Stomach smooth muscle (tissue), 2 donors: ENCODE measurements around the gene STXBP5.
"Not testable (repeated sequence)": the region's sequence is repeated elsewhere in the genome, so short reads cannot be mapped to it uniquely, and the experiment has no call there.

Experiments
- H3K27ac ChIP-seq: one replicate; pipeline ENCODE4 v1.7.0; 2013; ENCODE audit warnings: mild to moderate bottlenecking, low read length, inconsistent platforms
- H3K27me3 ChIP-seq, 2 donors: one replicate each; pipeline ENCODE4 v1.7.0; 2013; ENCODE audit warnings: low read length in 2 of 2; ENCODE audit not compliant: insufficient read depth in 2 of 2, control insufficient read depth in 1 of 2
- H3K36me3 ChIP-seq, 2 donors: one replicate each; pipeline ENCODE4 v1.7.0; 2013; ENCODE audit warnings: low read length in 2 of 2; ENCODE audit not compliant: control insufficient read depth in 2 of 2, insufficient read depth in 2 of 2
- H3K4me1 ChIP-seq: one replicate; pipeline ENCODE4 v1.7.0; 2013; ENCODE audit warnings: low read length; ENCODE audit not compliant: control insufficient read depth, insufficient read depth
- H3K4me3 ChIP-seq, 2 donors: one replicate each; pipeline ENCODE4 v1.7.0; 2013; ENCODE audit warnings: low read length in 2 of 2
- H3K9ac ChIP-seq, 2 donors: one replicate each; pipeline ENCODE4 v1.7.0; 2013; ENCODE audit warnings: low read length in 2 of 2, mild to moderate bottlenecking in 1 of 2
- H3K9me3 ChIP-seq, 2 donors: one replicate each; pipeline ENCODE4 v1.7.0; 2013; ENCODE audit warnings: low read length in 2 of 2; ENCODE audit not compliant: control insufficient read depth in 2 of 2
- donor health status: healthy.
- donor health status: Pancreatic carcinoma.

STXBP5 gene

DNA sequence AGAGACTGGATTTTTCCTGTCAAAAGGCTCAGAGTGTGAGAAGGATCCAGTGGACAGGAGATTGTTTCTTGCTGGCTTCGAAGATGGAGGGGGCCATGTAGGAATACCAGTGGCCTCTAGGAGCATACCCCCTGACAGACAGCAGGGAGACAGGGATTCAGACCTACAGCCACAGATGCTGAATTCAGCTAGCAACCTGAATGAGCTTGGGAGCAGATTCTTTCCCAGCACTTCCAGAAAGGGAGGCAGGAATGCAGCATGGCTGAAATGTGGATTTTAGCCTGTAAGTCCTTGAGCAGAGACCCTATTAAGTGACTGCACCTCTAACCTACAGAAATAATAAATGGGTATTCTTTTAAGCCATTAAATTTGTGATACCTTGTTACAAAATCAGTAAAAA lies 44.6 kb downstream of the STXBP5 start:
- no peaks in the 10 kb centered on the region for H3K27me3 ChIP-seq
- H3K4me1 ChIP-seq: no peaks in the 10 kb centered on the region

DNA sequence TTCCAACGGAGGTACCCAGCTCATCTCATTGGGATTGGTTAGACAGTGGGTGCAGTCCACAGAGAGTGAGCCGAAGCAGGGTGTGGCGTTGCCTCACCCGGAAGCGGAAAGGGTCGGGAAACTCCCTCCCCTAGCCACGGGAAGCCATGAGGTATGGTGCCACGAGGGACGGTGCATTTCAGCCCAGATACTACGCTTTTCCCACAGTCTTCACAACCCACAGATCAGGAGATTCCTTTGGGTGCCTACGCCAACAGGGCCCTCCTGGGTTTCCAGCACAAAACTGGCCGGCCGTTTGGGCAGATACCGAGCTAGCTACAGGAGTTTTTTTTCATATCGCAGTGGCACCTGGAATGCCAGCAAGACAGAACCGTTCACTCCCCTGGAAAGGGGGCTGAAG lies 46.9 kb downstream of the STXBP5 start:
- H3K9me3 ChIP-seq: no peaks in the 10 kb centered on the region
- H3K9ac ChIP-seq: no peak overlapping the region
- no peaks in the 10 kb centered on the region for H3K27me3 ChIP-seq
- peaks cover 2 to 3% of the 10 kb centered on the region in 2 donors for H3K36me3 ChIP-seq
- H3K27ac ChIP-seq: no peak overlapping the region
- H3K4me1 ChIP-seq: no peaks in the 10 kb centered on the region
- H3K4me3 ChIP-seq: no peak overlapping the region

More for the DNA sequence above, 44.6 kb downstream of the STXBP5 start:
- Histone ChIP-seq H3K27ac (no peak overlapping the region), H3K4me3 (no peak overlapping the region), H3K36me3 (peaks cover 2 to 3% of the 10 kb centered on the region in 2 donors), H3K9ac (no peak overlapping the region), H3K9me3 (no peaks in the 10 kb centered on the region)

DNA sequence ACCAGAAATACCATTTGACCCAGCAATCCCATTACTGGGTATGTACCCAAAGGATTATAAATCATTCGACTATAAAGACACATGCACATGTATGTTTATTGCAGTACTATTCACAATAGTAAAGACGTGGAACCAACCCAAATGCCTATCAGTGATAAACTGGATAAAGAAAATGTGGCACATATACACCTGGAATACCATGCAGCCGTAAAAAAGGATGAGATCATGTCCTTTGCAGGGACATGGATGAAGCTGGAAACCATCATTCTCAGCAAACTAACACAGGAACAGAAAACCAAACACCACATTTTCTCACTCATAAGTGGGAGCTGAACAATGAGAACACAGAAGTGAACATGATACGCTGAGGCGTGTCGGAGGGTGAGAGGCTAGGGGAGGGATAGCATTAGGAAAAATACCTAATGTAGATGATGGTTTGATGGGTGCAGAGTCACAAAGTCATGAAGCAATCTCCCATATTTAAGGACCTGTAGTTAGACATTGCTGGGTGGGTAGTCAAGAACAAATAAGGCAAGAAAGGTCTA lies 50.8 kb downstream of the STXBP5 start:
- H3K4me3 ChIP-seq, H3K27ac ChIP-seq, H3K4me1 ChIP-seq: not testable (repeated sequence)

DNA sequence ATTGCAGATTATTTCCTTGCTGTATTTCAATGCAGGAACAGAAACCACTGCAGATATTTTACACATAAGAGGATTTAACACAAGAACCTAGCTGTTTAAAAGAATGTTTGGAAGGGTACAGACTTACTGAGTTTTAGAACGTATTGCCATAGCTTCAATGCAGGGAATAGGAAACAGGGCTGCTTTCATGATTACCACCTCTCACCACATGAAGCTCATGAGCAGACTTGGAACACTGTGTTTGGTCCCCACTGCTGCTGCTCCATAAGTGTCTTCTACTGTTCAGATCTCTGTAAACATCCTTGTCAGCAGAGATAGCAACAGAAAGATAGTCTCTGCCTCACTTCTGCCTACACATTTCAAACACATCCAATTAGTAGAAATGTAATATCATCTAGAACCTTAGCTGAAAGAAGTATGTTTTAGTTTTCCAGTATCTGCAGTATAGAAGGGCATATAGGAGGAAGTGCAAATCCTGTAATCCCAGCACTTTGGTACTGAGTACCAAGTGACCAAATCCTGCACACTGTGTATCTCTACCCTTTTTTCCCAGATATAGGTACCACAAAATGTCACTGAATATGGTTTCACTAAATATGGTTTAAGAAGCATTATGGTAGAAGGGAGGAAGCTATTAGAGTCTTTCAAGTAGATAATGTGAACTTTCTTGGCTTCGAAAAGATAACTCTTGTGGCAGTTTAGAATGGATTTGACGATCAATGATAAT lies 51.9 kb downstream of the STXBP5 start:
- Histone ChIP-seq H3K9ac (no peak overlapping the region), H3K27ac (no peak overlapping the region), H3K9me3 (no peaks in the 10 kb centered on the region), H3K27me3 (no peaks in the 10 kb centered on the region), H3K4me1 (no peaks in the 10 kb centered on the region), H3K36me3 (peaks cover 0 to under 1% of the 10 kb centered on the region in 2 donors), H3K4me3 (no peak overlapping the region)

More for the DNA sequence above, 50.8 kb downstream of the STXBP5 start:
- H3K36me3 ChIP-seq, H3K9ac ChIP-seq, H3K27me3 ChIP-seq, H3K9me3 ChIP-seq: not testable (repeated sequence)

DNA sequence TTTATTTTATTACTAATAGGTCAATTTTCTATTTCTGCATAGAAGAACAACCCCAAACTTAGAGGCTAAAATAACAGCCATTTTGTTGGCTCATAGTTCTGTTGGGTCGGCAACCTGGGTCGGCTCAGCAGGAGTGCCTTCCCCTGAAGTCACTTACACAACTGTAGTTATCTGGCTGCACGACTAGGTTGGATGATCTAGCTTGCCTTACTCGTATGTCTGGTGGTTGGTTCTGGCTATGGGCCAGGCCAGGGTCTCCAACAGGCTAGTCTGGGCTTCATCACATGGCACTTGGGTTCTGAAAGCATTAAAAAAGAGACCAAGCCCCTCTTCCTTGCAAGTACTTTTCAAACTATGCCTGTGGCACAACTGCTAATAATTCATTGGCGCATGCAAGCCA lies 53.5 kb downstream of the STXBP5 start:
- H3K27me3 ChIP-seq: no peaks in the 10 kb centered on the region
- H3K4me1 ChIP-seq: no peaks in the 10 kb centered on the region
- no peak overlapping the region for H3K9ac ChIP-seq
- no peak overlapping the region for H3K4me3 ChIP-seq
- no peaks in the 10 kb centered on the region for H3K9me3 ChIP-seq
- no peaks in the 10 kb centered on the region for H3K36me3 ChIP-seq
- no peak overlapping the region for H3K27ac ChIP-seq

DNA sequence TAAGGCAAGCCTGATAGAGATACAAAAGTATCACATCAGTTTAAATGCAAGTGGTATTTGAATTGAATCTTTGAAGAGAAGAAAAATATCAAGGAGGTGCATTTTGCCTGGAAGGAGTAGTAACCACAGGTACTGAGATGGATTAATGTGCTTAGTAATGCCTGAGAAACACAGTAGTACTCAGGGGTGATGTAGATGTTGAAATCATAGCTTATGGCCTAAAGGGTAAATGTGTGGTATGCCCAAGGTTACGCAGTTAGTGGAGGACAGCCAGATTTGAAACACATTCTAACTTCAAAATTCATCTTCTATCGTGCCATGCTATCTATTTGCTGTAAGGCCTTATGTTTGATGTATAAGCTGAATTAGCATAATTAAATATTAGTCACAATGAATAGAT lies 55.9 kb downstream of the STXBP5 start:
- no peak overlapping the region for H3K27ac ChIP-seq
- no peaks in the 10 kb centered on the region for H3K27me3 ChIP-seq
- no peaks in the 10 kb centered on the region for H3K36me3 ChIP-seq
- no peaks in the 10 kb centered on the region for H3K9me3 ChIP-seq
- H3K4me3 ChIP-seq: no peak overlapping the region
- no peaks in the 10 kb centered on the region for H3K4me1 ChIP-seq
- H3K9ac ChIP-seq: no peak overlapping the region

DNA sequence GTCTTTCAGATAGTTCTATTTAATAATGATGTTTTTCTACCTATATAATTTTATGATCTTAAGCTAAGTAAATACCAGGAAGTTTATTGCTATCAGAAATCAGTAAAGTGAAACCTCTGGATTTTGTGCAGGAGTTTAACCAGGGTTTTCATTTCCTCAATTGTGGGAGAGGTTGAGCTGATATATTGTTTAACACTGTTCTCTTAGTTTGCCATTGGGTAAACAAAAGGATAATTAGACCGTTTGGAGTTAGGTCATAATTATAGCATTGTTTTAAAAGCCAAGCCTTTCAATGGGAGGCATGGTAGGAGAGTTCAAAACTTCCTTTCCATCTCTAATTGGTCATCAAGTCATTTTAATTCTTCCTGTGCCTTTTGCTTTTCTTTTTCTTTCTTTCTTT lies 58.7 kb downstream of the STXBP5 start:
- Histone ChIP-seq H3K4me1 (no peaks in the 10 kb centered on the region), H3K27ac (no peak overlapping the region), H3K9me3 (no peaks in the 10 kb centered on the region), H3K27me3 (no peaks in the 10 kb centered on the region), H3K4me3 (no peak overlapping the region), H3K36me3 (peaks cover 0 to 3% of the 10 kb centered on the region in 2 donors), H3K9ac (no peak overlapping the region)

DNA sequence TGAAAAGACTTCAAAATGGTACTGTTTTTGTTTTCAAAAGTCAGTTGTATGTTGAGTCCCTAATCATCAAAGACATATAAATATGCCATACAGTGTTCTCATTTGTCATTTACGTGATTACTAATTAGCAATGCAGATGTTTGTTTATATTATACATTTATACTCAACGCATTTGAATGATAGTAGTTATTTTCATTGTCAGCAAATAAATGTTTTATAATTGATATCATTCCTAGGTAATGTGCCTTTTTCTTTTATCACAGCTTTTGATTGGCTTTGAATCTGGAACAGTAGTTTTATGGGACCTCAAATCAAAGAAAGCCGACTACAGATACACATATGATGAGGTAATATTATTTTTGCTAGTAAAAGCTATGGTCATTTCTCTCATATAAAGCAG lies 62.6 kb downstream of the STXBP5 start:
- H3K36me3 ChIP-seq: peaks cover 0 to 3% of the 10 kb centered on the region in 2 donors
- no peaks in the 10 kb centered on the region for H3K9me3 ChIP-seq
- H3K27me3 ChIP-seq: no peaks in the 10 kb centered on the region
- no peak overlapping the region for H3K9ac ChIP-seq
- no peaks in the 10 kb centered on the region for H3K4me1 ChIP-seq
- H3K27ac ChIP-seq: no peak overlapping the region
- no peak overlapping the region for H3K4me3 ChIP-seq

DNA sequence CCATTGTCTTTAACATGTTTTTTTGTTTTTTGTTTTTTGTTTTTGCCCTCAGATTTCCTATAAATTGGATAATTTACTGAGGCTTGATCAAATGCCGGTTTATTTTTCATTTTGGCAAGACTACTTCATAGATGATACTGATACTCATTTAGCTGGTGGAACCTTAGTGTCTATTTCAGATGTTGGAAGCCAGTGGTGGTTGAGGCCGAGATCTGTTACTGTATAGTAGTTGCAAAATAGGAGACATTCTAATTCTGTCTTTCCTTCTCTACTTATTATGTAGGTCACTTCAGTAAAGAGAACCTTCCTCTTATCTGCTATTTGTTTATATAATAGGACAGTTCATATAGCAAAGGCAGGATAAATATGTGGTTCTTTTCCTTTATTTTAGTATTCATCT lies 63.4 kb downstream of the STXBP5 start:
- H3K9me3 ChIP-seq: no peaks in the 10 kb centered on the region
- no peaks in the 10 kb centered on the region for H3K27me3 ChIP-seq
- no peaks in the 10 kb centered on the region for H3K4me1 ChIP-seq
- H3K9ac ChIP-seq: no peak overlapping the region
- H3K4me3 ChIP-seq: no peak overlapping the region
- peaks cover 0 to 3% of the 10 kb centered on the region in 2 donors for H3K36me3 ChIP-seq
- no peak overlapping the region for H3K27ac ChIP-seq

DNA sequence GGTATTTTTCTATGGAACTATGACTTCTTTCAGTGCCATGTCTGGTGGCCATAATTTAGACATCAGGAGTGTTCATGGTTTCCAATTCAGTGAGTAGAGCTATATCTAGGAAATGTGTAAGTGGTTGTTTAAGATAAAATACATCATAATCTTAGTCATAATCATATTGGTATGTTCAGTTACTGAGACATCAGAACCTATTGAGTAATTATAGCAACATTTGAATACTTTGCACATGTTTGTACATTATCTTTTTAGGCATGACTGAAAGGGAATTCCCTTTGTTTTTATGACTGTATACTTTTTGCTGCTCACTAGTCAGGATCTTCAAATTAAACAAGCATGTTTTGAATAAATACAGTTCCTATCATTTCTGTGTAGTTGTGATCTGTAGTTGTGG lies 64.0 kb downstream of the STXBP5 start:
- H3K27me3 ChIP-seq: no peaks in the 10 kb centered on the region
- H3K4me1 ChIP-seq: no peaks in the 10 kb centered on the region
- no peak overlapping the region for H3K9ac ChIP-seq
- H3K36me3 ChIP-seq: peaks cover 0 to 3% of the 10 kb centered on the region in 2 donors
- no peak overlapping the region for H3K27ac ChIP-seq
- H3K4me3 ChIP-seq: no peak overlapping the region
- H3K9me3 ChIP-seq: no peaks in the 10 kb centered on the region

DNA sequence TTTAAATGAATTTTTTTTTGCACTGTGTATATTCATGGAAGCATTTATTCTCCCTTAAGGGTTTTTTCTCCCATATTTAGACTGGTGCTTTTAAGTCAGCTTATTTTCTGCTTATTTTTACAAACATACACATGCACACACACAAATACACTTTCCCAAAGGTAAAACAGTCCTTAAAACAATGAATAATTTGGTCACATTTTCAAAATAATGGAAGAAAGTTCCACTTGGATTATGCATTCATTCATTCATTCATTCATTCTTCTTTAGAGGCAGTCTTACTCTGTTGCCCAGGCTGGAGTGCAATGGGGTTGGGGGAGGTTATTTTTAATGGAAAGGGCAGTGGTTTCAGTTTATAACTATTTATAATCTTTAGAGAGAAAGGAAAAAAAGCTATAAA lies 69.8 kb downstream of the STXBP5 start:
- Histone ChIP-seq H3K4me3 (no peak overlapping the region), H3K27me3 (no peaks in the 10 kb centered on the region)

More for the DNA sequence above, 69.8 kb downstream of the STXBP5 start:
- H3K27ac ChIP-seq: no peak overlapping the region
- no peaks in the 10 kb centered on the region for H3K9me3 ChIP-seq
- H3K9ac ChIP-seq: no peak overlapping the region
- H3K36me3 ChIP-seq: no peaks in the 10 kb centered on the region
- H3K4me1 ChIP-seq: no peaks in the 10 kb centered on the region
